ENCODE measurements around the gene AADACL4.
"Not testable (repeated sequence)": the region's sequence is repeated elsewhere in the genome, so short reads cannot be mapped to it uniquely, and the experiment has no call there.

The AADACL4 gene

GRCh38 chr1:12661606-12662219 is 17.8 kb downstream of the AADACL4 start:
- DNase-seq: no peak

GRCh38 chr1:12662556-12662955 is 18.7 kb downstream of the AADACL4 start:
- no peak for DNase-seq

GRCh38 chr1:12665511-12665910 is 21.6 kb downstream of the AADACL4 start:
- DNase-seq: no peak

- no peak for DNase-seq
Measured at GRCh38 chr1:12666141-12666735, 22.4 kb downstream of the AADACL4 start.

GRCh38 chr1:12669529-12670068 is 25.7 kb downstream of the AADACL4 start:
- no peak for DNase-seq

- DNase-seq: no peak
Measured at GRCh38 chr1:12674358-12674757, 30.5 kb downstream of the AADACL4 start.

- not testable (repeated sequence) for DNase-seq
Measured at GRCh38 chr1:12676122-12676521, 32.2 kb downstream of the AADACL4 start.

- DNase-seq: no peak
Measured at GRCh38 chr1:12677565-12677964, 33.7 kb downstream of the AADACL4 start.

- no peak for DNase-seq
Measured at GRCh38 chr1:12678350-12678749, 34.5 kb downstream of the AADACL4 start.

- DNase-seq: no peak
Measured at GRCh38 chr1:12678820-12679219, 34.9 kb downstream of the AADACL4 start.

GRCh38 chr1:12690156-12690555 is 46.3 kb downstream of the AADACL4 start:
- no peak for DNase-seq

- DNase-seq: no peak
Measured at GRCh38 chr1:12692967-12693782, 49.3 kb downstream of the AADACL4 start.

GRCh38 chr1:12696658-12697057 is 52.8 kb downstream of the AADACL4 start:
- DNase-seq: no peak

GRCh38 chr1:12697397-12697796 is 53.5 kb downstream of the AADACL4 start:
- DNase-seq: no peak

- DNase-seq: no peak
Measured at GRCh38 chr1:12703821-12704451, 60.1 kb downstream of the AADACL4 start.

- DNase-seq: no peak
Measured at GRCh38 chr1:12706061-12706460, 62.2 kb downstream of the AADACL4 start.

- DNase-seq: no peak
Measured at GRCh38 chr1:12708396-12709090, 64.7 kb downstream of the AADACL4 start.

- DNase-seq: no peak
Measured at GRCh38 chr1:12709091-12709491, 65.2 kb downstream of the AADACL4 start.

- no peak for DNase-seq
Measured at GRCh38 chr1:12709696-12710095, 65.8 kb downstream of the AADACL4 start.

- DNase-seq: no peak
Measured at GRCh38 chr1:12711536-12711935, 67.7 kb downstream of the AADACL4 start.

GRCh38 chr1:12712076-12712475 is 68.2 kb downstream of the AADACL4 start:
- no peak for DNase-seq

GRCh38 chr1:12712929-12713328 is 69.0 kb downstream of the AADACL4 start:
- DNase-seq: no peak

GRCh38 chr1:12713651-12714050 is 69.8 kb downstream of the AADACL4 start:
- DNase-seq: not testable (repeated sequence)
